ENCODE measurements around the gene PALS1. TPM values are rescaled to one million over a fixed set of nuclear protein-coding genes. Genes with fewer than 3 reads are reported as not detected.

The PALS1 gene
- total RNA-seq, 1 experiment from 2014 or later = 18.0 TPM

DNA sequence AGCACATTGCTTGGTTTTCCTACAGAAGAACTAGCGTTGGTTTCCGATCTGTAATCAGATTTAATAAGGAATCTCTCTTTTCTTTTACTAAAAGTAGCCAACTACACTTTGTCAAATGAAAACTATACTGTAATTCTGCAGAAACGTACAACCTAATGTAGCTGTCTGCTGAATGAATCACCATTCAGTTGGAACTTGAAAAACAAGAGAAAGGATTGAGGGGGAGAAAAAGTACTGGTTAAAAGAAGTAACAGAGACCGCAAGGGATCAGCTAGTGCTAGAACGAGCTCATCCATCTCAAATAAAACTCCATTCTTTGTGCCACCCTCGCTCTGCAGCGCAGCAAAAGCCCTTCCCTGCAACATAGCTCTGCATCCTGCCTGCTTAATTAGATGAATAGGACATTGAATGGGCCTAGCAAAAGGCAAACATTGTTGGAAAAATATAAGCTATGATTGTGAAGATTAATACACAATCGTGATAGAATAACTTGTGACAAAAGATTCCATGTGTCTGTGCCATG lies 49.4 kb upstream of the PALS1 start:
- ATAC-seq (no peak), DNase-seq (ENCODE audit: low read depth, low spot score) (no peak)
- Histone ChIP-seq H3K9ac (ENCODE audit: low read length) (no peak overlapping the region), H3K36me3 (ENCODE audit: control insufficient read depth in 1 of 2, insufficient read depth in 2 of 2, low read length in 2 of 2) (no peaks in the 10 kb centered on the region), H3K4me1 (ENCODE audit: control insufficient read depth in 1 of 2, insufficient read depth in 2 of 2, low read length in 2 of 2) (peaks cover 18 to 26% of the 10 kb centered on the region in 2 experiments), H2AFZ (ENCODE audit: low read depth, low read length, poor library complexity, severe bottlenecking) (no peak overlapping the region), H3K4me3 (replicated peaks in 1 of 2; ENCODE audit: low read depth in 1 of 2, low read length in 2 of 2) (no peak overlapping the region), H3K27ac (ENCODE audit: low read depth, low read length) (no peak overlapping the region), H3K79me2 (ENCODE audit: insufficient read depth, low read length) (no peaks in the 10 kb centered on the region), H3K9me3 (ENCODE audit: control insufficient read depth in 1 of 2, insufficient read depth in 1 of 2, low read depth in 1 of 2, low read length in 2 of 2) (no peaks in the 10 kb centered on the region), H3K9me2 (ENCODE audit: insufficient read depth) (no peaks in the 10 kb centered on the region), H4K20me1 (ENCODE audit: insufficient read depth) (no peaks in the 10 kb centered on the region), H3K4me2 (ENCODE audit: low read length) (no peak overlapping the region), H3K27me3 (ENCODE audit: insufficient read depth, low read length) (no peaks in the 10 kb centered on the region)
- BruUV-seq (replicated peaks) = no TSS peak
- no peak for TF ChIP-seq JUND (IDR thresholded peaks at IDR 0.05)
- TF ChIP-seq POLR2AphosphoS5 (IDR thresholded peaks at IDR 0.05; ENCODE audit: low read depth, low read length) = no peak
- ChIA-PET RAD21 (ENCODE audit: low non-redundant PET in 1 of 2, low total read pairs in 2 of 2, uncharacterized antibody in 2 of 2, unreplicated experiment in 2 of 2) (no interaction called here), POLR2A (no interaction called here), CTCF (interaction anchor here (0.9 kb wide), 1 partner anchor 94 kb away, joined by 3 read pairs; no protein-coding TSS in a partner anchor)
- intact Hi-C loops (cut with micrococcal nuclease) = no loop called here

DNA sequence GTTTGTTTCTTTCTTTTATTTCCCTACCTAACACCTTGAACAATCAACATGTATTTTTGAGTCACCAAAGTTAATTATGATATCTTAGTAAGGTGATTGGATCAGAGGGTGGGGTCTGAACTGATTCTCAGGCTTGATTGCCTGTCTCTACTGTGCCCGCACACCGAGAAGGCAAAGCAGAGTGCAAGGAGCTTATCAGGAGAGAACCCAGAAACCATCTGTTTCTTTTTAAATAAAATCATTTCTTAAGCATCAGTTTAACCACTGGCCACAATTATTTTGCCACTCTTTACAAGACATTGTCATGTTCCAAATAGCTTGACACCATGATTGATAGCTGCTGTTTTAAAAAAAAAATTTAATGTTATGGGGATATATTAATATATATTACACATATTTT lies 48.9 kb upstream of the PALS1 start:
- intact Hi-C loops (cut with micrococcal nuclease) = no loop called here
- BruUV-seq (replicated peaks) = no TSS peak
- Histone ChIP-seq H3K4me1 (ENCODE audit: control insufficient read depth in 1 of 2, insufficient read depth in 2 of 2, low read length in 2 of 2) (peaks cover 13 to 21% of the 10 kb centered on the region in 2 experiments), H3K9me2 (ENCODE audit: insufficient read depth) (no peaks in the 10 kb centered on the region), H4K20me1 (ENCODE audit: insufficient read depth) (no peaks in the 10 kb centered on the region), H3K9me3 (ENCODE audit: control insufficient read depth in 1 of 2, insufficient read depth in 1 of 2, low read depth in 1 of 2, low read length in 2 of 2) (no peaks in the 10 kb centered on the region), H3K9ac (ENCODE audit: low read length) (no peak overlapping the region), H3K27me3 (ENCODE audit: insufficient read depth, low read length) (no peaks in the 10 kb centered on the region), H3K36me3 (ENCODE audit: control insufficient read depth in 1 of 2, insufficient read depth in 2 of 2, low read length in 2 of 2) (no peaks in the 10 kb centered on the region), H3K4me2 (ENCODE audit: low read length) (no peak overlapping the region), H2AFZ (ENCODE audit: low read depth, low read length, poor library complexity, severe bottlenecking) (no peak overlapping the region), H3K4me3 (replicated peaks in 1 of 2; ENCODE audit: low read depth in 1 of 2, low read length in 2 of 2) (no peak overlapping the region), H3K27ac (ENCODE audit: low read depth, low read length) (no peak overlapping the region), H3K79me2 (ENCODE audit: insufficient read depth, low read length) (no peaks in the 10 kb centered on the region)
- ChIA-PET POLR2A (no interaction called here), RAD21 (ENCODE audit: low non-redundant PET in 1 of 2, low total read pairs in 2 of 2, uncharacterized antibody in 2 of 2, unreplicated experiment in 2 of 2) (no interaction called here), CTCF (interaction anchor here (0.9 kb wide), 1 partner anchor 93 kb away, joined by 3 read pairs; no protein-coding TSS in a partner anchor)
- ATAC-seq = no peak
- no peak for DNase-seq (ENCODE audit: low read depth, low spot score)
- no peak for TF ChIP-seq CEBPB (IDR thresholded peaks at IDR 0.05; ENCODE audit: low read depth)

DNA sequence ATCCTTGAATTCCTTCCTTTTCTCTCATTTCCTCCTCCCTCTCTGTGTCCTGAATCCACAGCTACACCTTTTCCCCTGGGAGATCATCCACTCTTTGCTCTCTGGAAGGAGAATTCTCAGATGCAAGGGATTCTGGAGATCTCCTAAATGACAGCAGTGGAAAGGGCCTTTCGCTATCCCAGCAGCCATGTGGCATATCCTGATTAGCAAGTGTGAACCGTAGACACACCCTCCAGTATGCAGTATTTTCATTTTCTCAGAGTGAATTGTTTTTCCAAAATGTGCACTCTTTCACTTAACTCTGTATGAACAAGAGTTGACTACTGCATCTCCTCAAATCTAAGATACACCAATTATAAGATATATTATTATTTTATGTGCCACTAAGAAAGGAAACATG lies 46.0 kb upstream of the PALS1 start:
- H3K9ac ChIP-seq (ENCODE audit: low read length) = no peak overlapping the region
- DNase-seq (ENCODE audit: low read depth, low spot score) (no peak), ATAC-seq (no peak)
- no peaks in the 10 kb centered on the region for H3K9me3 ChIP-seq (ENCODE audit: control insufficient read depth in 1 of 2, insufficient read depth in 1 of 2, low read depth in 1 of 2, low read length in 2 of 2)
- H3K4me2 ChIP-seq (ENCODE audit: low read length) = no peak overlapping the region
- H3K4me1 ChIP-seq (ENCODE audit: control insufficient read depth in 1 of 2, insufficient read depth in 2 of 2, low read length in 2 of 2) = no peaks in the 10 kb centered on the region
- H3K4me3 ChIP-seq (replicated peaks in 1 of 2; ENCODE audit: low read depth in 1 of 2, low read length in 2 of 2) = no peak overlapping the region
- no peak overlapping the region for H2AFZ ChIP-seq (ENCODE audit: low read depth, low read length, poor library complexity, severe bottlenecking)
- H3K27ac ChIP-seq (ENCODE audit: low read depth, low read length) = no peak overlapping the region
- ChIA-PET RAD21 (ENCODE audit: low non-redundant PET in 1 of 2, low total read pairs in 2 of 2, uncharacterized antibody in 2 of 2, unreplicated experiment in 2 of 2) (no interaction called here), POLR2A (no interaction called here), CTCF (no interaction called here)
- no peaks in the 10 kb centered on the region for H3K9me2 ChIP-seq (ENCODE audit: insufficient read depth)
- TF ChIP-seq, protein P1, sequence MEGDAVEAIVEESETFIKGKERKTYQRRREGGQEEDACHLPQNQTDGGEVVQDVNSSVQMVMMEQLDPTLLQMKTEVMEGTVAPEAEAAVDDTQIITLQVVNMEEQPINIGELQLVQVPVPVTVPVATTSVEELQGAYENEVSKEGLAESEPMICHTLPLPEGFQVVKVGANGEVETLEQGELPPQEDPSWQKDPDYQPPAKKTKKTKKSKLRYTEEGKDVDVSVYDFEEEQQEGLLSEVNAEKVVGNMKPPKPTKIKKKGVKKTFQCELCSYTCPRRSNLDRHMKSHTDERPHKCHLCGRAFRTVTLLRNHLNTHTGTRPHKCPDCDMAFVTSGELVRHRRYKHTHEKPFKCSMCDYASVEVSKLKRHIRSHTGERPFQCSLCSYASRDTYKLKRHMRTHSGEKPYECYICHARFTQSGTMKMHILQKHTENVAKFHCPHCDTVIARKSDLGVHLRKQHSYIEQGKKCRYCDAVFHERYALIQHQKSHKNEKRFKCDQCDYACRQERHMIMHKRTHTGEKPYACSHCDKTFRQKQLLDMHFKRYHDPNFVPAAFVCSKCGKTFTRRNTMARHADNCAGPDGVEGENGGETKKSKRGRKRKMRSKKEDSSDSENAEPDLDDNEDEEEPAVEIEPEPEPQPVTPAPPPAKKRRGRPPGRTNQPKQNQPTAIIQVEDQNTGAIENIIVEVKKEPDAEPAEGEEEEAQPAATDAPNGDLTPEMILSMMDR (IDR thresholded peaks at IDR 0.05 in 2 of 3, conservative IDR thresholded peaks at IDR 0.05 in 1 of 3; ENCODE audit: borderline replicate concordance in 1 of 3, insufficient read depth in 1 of 3, low read depth in 2 of 3, low read length in 2 of 3) = no peak
- TF ChIP-seq ZFX (IDR thresholded peaks at IDR 0.05) (no peak), JUND (IDR thresholded peaks at IDR 0.05) (no peak), TCF7L2 (IDR thresholded peaks at IDR 0.05; ENCODE audit: borderline replicate concordance, extremely low read depth, insufficient read depth, insufficient read length) (no peak), CBX3 (IDR thresholded peaks at IDR 0.05; ENCODE audit: low read depth) (no peak), EZH2phosphoT487 (IDR thresholded peaks at IDR 0.05; ENCODE audit: borderline replicate concordance) (no peak), ZNF274 (IDR thresholded peaks at IDR 0.05; ENCODE audit: low read depth, low read length) (no peak), YY1 (IDR thresholded peaks at IDR 0.05; ENCODE audit: extremely low read depth, insufficient replicate concordance, low read depth, low read length) (no peak), EGR1 (IDR thresholded peaks at IDR 0.05; ENCODE audit: low read depth) (no peak), ELF1 (IDR thresholded peaks at IDR 0.05; ENCODE audit: borderline replicate concordance, low read depth) (no peak)
- TF ChIP-seq, protein P2, sequence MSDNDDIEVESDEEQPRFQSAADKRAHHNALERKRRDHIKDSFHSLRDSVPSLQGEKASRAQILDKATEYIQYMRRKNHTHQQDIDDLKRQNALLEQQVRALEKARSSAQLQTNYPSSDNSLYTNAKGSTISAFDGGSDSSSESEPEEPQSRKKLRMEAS (IDR thresholded peaks at IDR 0.05) = no peak
- intact Hi-C loops (cut with micrococcal nuclease) = no loop called here
- no TSS peak for BruUV-seq (replicated peaks)
- no peaks in the 10 kb centered on the region for H3K79me2 ChIP-seq (ENCODE audit: insufficient read depth, low read length)
- no peaks in the 10 kb centered on the region for H3K27me3 ChIP-seq (ENCODE audit: insufficient read depth, low read length)
- no peaks in the 10 kb centered on the region for H3K36me3 ChIP-seq (ENCODE audit: control insufficient read depth in 1 of 2, insufficient read depth in 2 of 2, low read length in 2 of 2)
- no peaks in the 10 kb centered on the region for H4K20me1 ChIP-seq (ENCODE audit: insufficient read depth)

Data from HCT116 (cell line).